GM03348 (cell line): Measurements from ENCODE around the gene SCARB2.

ENCODE experiments used
- DNase-seq: peaks from one replicate; pipeline ENCODE4 v3.0.0; 2012; ENCODE audit warnings: low spot score

SCARB2 gene

DNA sequence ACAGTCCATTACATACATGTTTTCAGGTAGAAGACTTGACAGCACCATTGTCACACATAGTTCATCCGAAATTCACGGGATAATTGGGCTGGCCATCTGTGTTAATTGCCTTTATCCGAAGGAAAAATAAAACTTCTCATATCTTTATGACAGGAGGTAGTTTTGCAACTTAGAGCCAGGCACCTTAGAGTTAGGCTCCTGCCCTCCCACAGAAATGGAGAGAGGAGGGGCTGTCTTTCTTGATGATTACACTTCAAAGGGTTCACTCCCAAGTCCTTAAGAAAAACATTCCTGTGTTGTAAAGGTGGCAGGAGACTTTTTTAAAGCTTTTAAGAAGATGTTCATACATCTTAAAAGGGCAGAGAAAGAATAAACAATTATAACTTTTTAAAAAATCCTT lies 10.5 kb upstream of the SCARB2 start:
- DNase-seq = no peak

DNA sequence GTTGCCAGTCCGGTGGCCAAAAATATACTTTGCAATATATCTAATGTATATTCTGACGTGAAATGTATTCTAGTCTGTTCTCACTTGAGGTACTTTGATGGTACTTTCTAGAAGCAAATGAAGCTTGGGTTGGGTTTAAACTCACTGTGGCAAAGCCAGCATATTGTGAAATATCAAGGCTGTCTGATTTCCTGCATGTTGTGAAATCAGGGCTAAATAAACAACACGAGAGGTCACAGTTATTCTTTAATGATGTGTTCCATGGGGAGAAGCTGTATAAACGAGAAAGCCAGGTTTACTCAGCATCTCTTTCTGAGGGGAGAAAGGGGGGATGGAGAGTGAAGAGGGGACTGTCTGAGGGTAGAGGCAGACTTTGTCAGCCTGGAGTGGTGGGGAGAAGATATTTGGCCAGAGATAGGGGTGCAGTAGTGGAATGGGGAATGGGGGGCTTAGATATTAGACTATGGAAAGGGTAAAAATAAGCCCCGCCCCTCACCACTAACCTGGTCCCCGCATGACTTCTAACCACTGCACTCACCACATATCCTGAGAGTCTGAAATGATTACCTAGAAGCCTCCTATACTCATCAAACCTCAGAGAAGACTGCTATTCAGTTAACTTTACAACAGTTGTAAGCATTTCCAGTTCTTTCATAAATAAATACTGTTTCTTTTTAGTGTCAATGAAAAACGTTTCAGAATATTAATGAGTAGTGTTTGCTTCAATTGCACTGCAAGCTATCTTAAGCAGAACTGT lies 5.9 kb upstream of the SCARB2 start:
- peak; percentile 69 for DNase-seq

DNA sequence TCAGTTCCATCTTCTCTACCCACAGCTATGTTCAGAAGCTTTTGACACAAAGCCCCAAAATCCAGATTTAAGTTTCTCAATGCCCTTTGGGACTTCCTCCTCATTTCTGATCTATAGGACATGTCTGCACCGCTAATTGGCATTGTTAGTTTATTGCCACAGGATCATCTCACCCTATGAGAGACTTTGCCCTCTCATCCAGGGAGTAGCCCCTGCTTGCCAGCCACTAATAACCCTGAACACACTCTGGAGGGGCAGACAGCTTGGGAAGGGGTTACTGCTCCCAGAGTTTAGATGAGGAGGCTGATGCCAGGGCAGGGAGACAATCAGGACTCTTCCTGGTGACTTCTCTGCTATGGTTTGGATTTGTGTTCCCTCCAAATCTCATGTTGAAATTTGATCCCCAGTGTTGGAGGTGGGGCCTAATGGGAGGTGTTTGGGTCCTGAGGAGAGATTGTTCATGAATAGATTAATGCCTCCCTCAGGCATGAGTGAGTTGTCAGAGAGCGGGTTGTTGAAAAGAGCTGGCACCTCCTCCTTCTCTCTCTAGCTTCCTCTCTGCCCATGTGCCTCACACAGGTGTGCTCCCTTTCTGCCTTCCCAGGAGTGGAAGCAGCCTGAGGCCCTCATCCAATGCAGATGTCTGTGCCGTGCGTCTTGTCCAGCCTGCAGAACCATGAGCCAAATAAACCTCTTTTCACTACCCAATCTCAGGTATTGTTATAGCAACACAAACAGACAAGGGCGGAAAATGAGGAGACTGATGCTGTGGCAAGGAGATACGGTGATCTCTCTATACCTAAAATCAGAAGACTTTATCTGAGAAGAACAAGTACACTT lies 3.6 kb upstream of the SCARB2 start:
- DNase-seq = no peak

DNA sequence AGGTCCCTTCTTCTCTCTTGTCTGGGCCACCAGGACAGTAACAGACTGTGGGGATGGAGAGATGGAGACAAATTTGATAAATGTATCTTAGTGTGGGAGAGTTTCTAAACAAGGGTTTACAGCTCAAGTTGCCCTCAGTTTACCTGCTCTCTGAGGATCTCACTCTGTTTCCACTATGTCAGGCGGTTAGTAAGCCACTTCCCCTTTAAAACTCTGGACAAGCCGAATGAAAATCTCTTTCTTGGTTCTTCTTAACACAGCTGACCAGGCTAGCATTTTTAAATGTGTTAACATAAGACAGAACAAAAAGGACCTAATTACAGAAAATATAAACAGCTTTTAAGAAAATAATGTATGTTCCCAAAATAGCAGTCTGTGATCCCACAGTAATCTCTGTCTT lies 2.9 kb upstream of the SCARB2 start:
- no peak for DNase-seq

DNA sequence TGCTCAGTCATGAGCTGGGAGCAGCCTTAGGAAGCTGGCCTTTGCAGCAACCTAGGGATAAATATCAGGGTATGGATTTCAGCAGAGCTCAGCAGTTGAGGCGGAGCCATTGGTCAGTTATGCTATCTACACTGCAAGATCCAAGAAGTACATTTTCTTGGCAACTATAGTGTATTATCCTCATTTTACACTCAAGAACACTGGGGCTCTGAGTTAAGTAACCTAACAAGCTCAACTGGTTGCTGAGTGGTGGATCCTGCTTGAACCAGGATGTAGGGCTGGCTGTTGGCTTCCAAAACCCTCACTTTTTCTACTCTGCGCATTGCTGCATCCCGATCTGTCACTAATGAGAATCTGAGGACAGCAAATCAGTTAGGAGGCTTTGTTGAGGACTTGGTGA lies 1.5 kb upstream of the SCARB2 start:
- no peak for DNase-seq

DNA sequence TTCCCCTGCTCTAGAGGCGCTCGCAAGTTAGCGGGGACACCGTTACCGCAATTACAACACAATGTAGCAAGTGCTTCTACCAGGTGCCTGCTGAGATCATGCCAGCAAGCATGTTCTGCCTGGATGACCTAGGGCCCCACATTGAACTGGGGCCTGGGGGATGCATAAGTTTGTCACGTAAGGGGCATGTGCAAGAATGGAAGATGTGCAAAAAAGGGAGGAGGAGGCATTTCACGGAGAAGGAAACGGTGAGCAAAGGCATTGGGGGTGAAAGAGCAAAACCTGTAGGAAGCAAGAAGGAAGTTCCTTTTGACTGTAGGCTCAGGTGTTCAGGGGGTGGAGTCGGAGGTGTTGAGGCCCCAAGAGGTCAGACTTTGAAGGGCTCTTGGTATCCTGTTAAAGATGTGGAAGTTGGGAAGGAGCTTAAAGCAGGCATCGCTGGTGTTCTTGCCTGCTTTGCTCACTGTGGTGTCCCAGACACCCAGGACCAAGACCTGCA lies 602 bp upstream of the SCARB2 start:
- DNase-seq = no peak

DNA sequence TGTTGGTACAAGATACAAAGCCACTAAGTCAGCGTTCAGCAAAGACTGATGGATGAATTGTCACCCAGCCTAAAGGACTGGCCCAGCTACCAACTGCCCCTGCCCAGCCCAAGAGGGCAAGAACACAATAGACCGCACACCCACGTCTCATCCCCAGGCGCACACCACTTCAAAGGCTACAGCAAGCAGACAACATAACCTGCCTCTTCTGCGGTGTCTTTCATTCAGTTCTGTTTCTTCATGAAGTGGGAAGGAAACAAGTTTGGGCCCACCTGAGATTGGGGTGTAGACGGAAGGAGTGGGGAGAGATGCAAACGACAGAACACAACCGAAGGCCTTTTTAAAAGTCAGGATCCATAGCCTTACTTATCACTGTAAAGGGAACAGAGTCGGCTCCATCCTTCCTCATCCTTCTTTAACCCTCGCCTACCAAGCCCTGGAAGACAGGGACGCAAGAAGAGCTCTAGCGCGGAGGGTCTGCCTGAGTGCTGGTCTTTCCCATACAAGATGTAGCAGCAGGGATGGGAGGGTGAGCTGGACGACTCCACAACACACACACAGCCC lies 691 bp downstream of the SCARB2 start:
- peak; percentile 30 for DNase-seq

DNA sequence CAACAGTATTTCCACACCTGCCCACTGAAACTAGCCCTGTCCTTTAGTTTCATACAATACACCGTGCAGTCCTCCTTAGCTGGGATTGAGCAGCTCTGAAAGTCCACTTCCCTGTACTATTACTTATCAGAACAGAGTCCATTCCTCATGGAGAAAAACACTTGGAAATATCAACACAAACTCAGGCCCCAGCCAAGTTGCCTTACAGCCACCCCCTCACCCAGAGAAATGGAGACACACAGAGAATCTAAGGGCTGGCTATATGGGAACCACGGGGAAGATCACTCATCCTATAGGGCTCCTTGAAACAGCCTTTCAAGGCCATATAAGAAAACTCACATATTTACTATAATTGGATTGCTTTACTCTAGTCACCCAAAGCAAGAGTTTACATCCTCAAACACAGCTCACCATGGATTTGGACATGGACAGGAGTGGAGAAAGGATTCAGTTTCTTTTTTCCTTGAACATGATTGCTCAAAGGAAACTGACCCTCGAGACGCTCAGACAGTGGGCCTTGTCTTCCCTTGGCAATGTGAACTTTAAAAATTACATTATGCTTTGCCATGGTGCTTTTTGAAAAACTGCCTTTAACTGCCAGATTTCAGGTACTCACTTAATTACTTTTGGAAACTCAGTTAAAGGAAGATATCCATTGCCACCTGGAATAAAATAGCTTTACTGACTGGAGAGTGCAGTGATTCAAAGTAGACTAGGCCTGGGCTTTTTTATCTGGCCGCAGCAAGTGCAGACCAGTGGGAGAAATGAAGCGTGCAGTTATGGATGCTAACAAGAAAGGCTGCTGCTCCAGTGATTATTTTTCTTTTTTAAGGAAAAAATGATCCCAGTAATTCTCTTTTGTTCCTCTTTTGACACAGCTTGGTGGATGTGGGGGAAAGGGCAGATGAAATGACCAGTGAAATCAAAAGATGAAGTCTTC lies 1.6 kb downstream of the SCARB2 start:
- DNase-seq = no peak

DNA sequence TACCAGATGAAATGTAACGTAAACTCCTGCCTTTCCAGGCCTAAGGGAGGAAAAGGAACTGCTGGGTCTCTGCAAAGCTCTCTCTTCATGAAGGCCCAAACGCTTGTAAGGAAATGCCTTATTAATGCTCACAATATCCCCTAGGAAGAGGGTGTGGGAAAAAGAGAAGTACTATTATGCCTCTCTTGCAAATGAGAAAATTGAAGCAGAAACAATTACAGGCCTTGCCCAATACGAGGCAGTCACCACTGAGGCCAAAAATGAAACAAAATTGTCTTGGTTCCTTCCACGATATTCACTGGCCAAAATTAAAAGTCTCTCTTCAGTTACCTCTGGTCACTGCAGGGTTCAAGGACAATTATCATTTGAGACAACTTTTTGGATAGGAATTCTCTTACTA lies 3.2 kb downstream of the SCARB2 start:
- DNase-seq = no peak

DNA sequence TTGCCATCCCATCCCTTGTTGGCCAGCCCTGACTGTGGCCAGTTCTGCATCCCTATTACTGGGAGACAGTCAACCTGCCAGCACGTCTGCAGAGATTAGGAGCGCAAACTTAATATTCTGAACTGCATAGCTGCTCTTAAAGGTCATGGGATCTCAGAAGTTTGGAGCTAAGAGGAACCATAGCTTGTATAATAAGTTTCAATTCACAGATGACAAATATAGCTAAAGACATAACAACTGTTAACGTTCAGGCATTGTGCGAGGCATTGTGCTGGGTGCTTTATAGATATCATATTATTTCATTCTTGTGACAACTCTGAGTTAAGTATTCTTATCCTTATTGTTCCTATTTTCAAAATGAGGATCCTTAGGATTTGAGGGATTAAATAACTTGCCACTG lies 3.7 kb downstream of the SCARB2 start:
- DNase-seq = no peak

DNA sequence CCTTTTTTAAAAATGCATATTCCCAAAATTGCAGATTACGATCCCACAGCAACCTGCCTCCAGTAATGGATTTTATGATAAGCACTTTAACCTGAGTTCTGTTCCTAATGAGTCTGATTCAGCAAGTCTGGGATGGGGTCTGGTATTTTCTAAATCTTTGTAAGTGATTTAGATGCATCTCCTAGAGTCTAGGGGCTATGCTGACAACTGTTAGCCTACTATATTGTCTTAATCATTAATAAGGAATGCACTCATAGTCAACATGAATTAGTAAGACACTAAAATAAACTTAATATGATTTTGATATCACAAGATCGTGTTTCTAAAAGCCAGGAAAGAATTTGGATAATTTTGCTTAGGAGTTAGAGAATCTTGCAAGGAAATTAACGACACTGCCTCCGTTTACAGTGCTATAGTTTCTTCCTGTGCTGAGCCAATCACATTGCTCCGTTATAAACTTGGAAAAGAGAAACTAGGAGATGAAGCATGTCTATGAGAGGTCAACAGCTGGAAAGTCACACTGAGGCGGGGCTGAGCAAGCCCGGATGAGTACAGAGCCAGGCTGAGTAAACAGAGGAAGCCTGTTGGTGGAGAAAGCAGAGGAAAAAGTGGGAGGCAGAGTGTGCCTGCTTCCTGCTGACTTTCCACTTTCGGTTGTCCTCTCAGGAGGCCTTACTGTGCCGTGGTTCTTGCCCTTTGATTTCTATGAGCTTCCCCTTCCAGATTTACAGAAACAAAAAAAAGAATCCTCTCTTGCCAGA lies 5.4 kb downstream of the SCARB2 start:
- peak; percentile 82 for DNase-seq

DNA sequence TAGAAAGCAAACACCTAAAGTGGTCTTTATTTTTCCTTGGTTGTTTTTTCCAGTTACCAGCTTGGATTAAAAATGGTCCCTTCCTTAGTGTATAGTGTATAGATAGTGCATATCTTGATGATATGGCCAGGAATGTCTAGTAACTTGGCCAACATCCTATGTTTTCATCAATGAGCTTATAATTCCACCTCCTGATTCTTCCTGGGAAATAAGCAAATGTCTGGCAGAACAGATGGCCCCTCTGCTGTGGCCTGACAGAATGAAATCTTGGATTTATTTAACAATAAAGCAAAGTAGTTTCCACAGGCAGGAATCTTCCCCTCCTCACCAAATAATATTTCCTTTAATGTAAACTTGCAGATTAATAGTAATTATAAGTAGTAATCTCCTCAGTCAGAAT lies 6.1 kb downstream of the SCARB2 start:
- DNase-seq = no peak

DNA sequence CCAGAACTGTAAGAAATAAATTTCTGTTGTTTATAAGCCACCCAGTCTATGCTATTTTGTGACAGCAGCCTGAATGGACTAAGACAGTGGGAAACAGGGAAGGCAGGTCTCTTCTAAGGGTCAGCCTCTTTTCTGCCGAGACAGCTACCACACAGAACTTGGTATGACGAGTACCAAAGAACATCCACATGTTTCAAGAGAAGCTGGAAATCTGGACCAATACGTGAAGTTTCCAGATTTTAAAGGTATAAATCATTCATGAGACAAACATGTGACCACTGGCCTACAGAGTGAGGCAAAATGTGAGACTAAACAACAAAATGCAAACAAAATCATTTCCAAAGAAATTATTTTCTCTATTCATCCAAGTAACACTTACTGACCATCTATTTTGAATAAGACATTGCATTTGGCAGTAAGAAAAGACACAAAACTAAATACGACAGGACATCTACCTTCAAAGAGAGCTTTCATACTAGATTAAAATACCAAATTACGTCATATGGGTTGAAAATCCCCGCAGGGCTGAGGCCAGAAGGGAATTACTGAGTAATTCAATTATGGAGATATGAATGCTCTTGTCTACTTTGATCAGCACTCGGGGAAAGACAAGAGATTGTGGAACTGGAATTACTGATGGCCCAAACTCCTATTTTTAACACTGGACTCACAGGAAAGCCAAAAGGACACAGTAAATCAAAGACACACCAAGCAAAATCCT lies 7.2 kb downstream of the SCARB2 start:
- peak; percentile 22 for DNase-seq

DNA sequence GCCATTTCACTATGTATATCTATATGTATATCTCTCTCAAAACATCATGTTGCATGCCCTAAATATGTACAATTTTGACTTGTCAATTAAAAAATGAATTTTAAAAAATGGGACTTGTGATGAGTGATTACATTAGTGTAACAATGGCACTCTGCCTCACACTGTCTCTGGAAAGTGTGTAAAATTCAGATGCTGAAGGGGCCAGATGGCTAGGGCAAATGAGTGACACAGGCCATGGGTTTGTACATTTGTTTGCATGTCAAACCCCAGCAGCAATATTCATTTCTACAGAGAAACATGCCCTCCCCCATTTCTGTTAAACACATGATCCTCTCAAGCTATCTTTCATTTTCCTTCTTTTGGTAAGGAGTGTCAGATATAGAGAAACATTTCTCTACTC lies 8.1 kb downstream of the SCARB2 start:
- DNase-seq = no peak

DNA sequence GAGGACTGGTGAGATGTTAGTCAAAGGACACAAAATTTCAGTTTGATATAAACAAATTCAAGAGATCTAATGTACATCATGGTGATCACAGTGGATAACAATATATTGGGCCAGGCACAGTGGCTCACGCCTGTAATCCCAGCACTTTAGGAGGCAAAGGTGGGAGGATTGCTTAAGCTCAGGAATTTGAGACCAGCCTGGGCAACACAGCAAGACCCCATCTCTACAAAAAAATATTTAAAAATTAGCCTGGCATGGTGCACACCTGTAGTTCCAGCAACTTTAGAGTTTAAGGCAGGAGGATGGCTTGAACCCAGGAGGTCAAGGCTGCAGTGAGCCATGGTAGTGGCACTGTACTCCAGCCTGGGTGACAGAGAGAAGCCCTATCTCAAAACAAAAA lies 8.7 kb downstream of the SCARB2 start:
- no peak for DNase-seq

DNA sequence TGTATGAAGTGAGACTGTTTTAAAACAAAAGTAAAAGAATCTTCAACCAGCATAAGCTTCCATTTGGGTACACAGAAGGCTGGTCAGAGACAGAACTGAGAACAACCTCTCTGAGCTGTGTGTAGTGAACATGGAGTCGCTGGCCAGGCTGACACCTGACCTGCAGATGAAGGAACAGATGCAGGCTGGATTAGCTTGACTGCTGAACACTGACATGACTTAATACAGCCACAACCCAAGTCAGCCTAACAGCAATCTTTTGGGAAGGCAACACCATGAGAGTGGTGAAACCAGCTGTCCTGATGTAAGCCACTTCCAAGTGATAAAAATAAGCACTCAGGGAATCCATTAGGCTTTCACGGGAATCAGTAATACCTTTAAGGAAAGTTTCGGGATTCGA lies 10.1 kb downstream of the SCARB2 start:
- DNase-seq = no peak

DNA sequence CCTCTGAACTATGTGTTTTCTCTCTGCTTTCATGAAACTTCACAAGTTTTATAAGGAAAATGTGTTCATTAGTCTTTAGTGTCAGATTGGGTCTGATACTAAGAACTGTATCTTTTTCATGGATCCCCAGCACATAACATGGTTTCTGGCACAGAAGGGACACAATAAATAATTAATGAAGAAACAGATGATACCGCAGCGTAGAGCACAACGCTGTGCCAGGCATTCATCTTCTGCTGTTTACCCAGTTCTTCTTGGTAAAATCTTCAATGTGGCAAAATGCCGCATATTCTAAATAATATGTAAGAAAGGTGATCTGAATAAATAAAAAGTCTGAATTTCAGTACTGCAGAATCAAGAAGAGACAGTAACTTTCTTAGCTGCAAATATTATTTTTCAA lies 12.3 kb downstream of the SCARB2 start:
- no peak for DNase-seq

DNA sequence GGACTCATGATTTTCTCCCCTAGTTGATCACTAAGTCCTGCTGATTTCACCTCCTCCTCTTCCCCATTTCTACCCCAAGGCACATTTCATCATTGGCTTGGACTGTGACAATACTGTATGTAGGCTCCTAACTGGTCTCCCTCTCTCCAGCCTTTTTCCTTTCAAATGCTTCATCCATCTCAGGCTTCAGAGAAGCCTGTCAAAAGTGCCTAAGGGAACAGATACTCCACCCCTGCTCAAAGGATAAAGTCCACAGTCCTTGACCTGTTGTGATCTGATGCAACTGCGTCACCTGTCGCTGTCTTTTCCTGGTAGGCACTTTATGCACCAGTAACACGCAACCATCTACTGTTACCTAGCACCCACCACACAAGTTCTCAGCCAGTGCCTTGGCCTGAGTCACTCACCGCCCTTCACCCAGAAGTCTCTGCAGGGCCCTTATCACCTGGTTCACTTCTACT lies 12.8 kb downstream of the SCARB2 start:
- DNase-seq = no peak

DNA sequence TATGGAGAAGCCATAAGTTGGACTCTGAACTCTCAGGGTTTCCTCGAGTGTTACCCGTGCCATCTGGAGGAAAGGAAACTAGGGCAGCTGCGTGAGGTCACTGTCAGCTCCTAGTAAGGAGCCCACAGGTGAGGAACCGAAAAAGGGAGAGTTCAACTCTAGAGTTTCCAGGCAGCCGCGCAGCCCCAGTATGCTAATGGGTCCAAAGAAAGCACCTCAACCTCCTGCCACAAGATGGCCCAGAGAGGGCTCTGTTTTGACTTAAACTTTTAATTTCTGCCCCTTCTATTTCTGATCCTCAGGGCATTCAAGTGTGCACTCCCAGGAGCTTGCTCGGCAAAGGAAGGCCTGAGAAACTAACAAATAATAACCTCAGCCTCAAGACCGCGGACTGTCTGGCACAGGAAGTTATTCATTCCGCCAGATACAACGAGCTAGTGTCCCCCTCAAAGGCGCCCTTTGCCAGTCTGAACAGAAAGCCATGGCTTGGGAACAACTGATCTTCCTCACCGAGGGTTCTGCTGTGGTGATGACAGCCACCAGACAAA lies 13.9 kb downstream of the SCARB2 start:
- no peak for DNase-seq
